NB4 (cell line): ENCODE data around the gene AKNA.

Experiments
- DNase-seq: peaks from one replicate; pipeline ENCODE4 v3.0.0; 2010; ENCODE audit warnings: low read depth
- H3K4me3 ChIP-seq: one replicate; pipeline ENCODE4 v1.5.1; 2011; ENCODE audit warnings: mild to moderate bottlenecking, low read depth, low read length, moderate library complexity
- CTCF ChIP-seq: IDR thresholded peaks from one replicate; pipeline ENCODE4 v1.5.1; 2012; ENCODE audit warnings: low read depth, low read length
- MAX ChIP-seq: IDR thresholded peaks from 2 replicates; pipeline ENCODE4 v1.6.1; 2011; ENCODE audit warnings: low read depth, low read length
- MYC ChIP-seq: IDR thresholded peaks from 2 replicates; pipeline ENCODE4 v1.6.1; 2011; ENCODE audit warnings: low read depth, low read length
- POLR2A ChIP-seq: IDR thresholded peaks from 2 replicates; pipeline ENCODE4 v1.6.1; 2011; ENCODE audit warnings: mild to moderate bottlenecking; ENCODE audit not compliant: insufficient read length; ENCODE audit errors: extremely low read depth

Gene AKNA

GRCh38 chr9:114367772-114368569 is 19.8 kb downstream of the AKNA start:
- TF ChIP-seq CTCF (no peak), MYC (no peak), MAX (no peak), POLR2A (no peak)
- DNase-seq = peak; percentile 22
- H3K4me3 ChIP-seq = no peak overlapping the region

- no peak for DNase-seq
- H3K4me3 ChIP-seq = no peak overlapping the region
- TF ChIP-seq POLR2A (no peak), MAX (no peak), MYC (no peak), CTCF (no peak)
Observed at GRCh38 chr9:114367366-114367765, 20.4 kb downstream of the AKNA start.

- TF ChIP-seq MYC (no peak), POLR2A (no peak), MAX (no peak), CTCF (no peak)
- DNase-seq = peak; percentile 84
- no peak overlapping the region for H3K4me3 ChIP-seq
Observed at GRCh38 chr9:114366334-114367128, 21.3 kb downstream of the AKNA start.

GRCh38 chr9:114365194-114365593 is 22.6 kb downstream of the AKNA start:
- no peak overlapping the region for H3K4me3 ChIP-seq
- no peak for DNase-seq
- no peak for TF ChIP-seq POLR2A

- peak overlapping the region; percentile 27 for H3K4me3 ChIP-seq
- TF ChIP-seq POLR2A (no peak), CTCF (no peak), MYC (no peak; the same call in 1 of the 2 replicates)
- peak; percentile 94 for DNase-seq
Observed at GRCh38 chr9:114364134-114365041, 23.4 kb downstream of the AKNA start.

- H3K4me3 ChIP-seq = no peak overlapping the region
- DNase-seq = no peak
- TF ChIP-seq CTCF (no peak), MYC (no peak), POLR2A (no peak), MAX (no peak)
Observed at GRCh38 chr9:114363424-114363823, 24.4 kb downstream of the AKNA start.
